Limb (tissue), 2 donors: ENCODE data around the gene INSL3.

Experiments used
- DNase-seq, 2 donors: peaks; one replicate each; pipeline ENCODE4 v3.0.0-alpha.2; 2016; ENCODE audit errors: extremely low spot score in 2 of 2

The INSL3 gene

DNA sequence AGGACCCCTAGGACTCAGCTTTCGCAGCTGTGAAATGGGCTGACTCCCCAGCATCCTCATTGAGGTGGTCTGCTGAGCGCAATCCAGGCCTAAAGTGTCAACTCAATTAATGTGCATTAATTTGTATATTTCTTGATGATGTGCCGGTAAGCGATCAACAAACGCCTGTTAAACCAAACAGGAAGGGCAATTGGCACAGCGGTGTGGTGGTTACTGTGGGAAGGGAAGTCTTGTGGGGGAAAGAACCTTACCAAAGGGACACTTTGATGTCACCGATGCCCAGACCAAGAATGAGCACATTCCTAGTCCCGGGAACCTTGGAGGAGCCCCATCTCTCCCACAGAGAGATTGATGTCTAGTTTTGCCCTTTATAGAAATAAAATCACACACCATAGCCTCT lies 24.8 kb upstream of the INSL3 start:
- DNase-seq, result no peak

DNA sequence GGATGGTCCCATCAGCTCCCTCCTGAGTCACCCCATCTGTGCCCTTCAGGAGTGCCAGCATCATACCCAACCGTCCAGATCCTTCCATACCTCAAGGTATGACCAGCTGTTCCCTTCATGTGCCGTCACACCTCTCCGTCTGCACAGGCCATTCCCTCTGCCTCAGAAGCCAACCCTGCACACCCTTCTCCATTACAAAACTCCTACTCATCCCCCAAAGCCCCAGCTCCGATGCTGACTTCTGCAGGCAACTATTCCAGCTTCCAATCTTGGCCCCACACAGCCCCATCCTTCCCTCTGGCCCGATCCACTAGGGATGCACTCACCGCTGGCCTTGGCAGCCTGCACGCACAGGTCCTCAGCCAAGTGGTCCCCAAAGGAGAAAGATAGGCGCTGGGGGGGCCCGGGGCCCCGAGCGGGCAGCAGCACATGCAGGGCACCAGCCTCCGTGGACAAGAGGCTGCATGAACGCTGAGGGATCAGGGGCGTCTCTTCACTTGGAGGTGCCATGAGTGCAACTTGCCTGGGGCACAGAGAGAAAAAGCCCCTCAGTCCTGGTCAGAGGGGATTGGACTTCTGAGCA lies 22.7 kb upstream of the INSL3 start:
- no peak for DNase-seq

DNA sequence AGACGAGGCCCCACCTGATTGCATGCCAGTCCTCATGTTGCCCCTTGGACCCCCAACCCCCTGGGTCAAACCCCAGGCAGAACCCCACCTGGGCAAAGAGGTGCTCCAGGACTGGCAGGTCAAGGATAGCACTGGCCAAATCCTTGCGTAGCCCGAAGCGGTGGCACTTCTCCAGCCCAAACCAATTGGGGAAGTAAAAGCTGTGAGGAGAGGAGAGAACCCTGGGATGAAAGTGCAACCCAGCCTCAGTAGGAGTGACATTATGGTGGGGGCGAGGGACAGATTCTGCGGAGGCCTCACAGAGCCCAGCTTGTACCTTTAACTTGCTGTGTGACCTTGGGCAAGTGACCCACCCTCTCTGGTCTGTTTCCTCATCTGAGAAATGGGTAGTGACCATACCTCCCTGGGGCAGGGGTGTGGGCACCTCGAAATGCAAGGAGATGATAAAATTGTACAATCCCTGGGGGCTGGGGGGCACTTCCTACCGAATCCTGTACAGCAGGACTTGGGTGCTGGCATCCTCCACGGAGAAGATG lies 22.0 kb upstream of the INSL3 start:
- DNase-seq, result no peak

DNA sequence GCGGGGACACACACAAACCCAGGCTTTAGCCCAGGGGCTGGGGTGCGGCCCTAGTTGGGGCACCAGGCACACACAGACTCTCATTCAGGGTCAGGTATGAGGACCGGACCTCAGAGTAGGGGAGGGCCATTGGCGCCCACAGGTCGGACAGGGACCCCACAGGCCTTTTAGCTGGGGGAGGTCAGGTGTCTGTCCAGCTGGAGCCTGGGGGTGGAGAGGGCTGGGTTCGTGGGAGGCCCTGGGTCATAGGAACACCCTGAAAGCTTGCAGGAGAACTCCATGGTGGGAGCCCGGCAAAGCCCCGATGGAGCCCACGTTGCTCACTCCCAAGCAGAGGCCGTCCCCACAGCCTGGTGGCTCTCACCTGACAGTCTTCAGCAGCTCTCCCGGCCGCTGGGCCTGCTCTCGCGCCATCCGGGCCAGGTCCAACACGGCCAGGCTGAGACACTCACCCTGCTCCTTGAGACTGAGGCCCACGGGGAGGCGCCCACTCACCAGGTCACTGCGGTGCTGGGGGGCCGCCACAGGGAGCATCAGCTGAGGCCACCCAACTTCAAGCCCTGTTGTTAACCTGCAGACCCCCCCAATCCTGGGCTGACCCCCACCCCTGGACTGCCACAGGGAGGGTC lies 21.5 kb upstream of the INSL3 start:
- DNase-seq, result no peak

DNA sequence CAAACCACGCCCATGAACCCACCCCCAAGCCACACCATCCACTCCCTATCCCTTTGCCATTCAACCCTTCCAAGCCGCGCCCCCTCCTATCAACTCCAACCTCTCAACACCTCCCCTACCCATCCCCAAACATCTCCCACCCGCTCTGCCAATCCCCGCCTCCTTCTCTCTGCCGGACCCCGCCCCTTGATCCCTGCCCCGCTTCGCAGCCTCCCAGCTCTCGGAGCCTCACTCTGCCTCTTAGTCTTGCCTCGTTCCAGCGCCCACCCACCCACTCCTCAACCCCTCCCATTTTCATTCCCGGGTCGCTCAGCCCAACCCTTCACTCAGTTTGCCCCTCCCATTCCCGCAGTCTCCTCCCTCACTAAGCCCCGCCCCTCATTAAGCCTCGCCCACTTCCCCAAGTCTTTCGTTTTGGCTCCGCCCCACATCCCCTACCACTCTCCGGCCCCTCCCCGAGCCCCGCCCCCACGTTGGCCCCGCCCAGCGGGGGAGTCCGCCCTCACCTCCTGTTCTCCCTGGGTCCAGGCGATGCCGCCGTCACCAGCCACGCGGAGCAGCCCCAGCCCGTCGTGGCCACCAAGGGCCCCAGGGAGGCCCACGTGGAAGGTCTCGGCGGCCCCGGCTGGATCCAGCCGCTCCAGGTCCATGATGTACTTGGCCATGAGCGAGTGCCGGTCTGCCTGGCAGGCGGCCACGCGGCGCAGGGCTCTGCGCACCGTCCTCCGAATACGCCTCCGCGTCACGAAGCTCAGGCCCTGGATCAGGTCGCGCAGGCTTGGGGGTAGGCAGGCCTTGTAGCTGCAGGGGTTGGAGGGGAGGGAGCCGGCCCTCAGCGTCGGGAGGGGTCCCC lies 20.7 kb upstream of the INSL3 start:
- peak; percentile 78 to 94 for DNase-seq

DNA sequence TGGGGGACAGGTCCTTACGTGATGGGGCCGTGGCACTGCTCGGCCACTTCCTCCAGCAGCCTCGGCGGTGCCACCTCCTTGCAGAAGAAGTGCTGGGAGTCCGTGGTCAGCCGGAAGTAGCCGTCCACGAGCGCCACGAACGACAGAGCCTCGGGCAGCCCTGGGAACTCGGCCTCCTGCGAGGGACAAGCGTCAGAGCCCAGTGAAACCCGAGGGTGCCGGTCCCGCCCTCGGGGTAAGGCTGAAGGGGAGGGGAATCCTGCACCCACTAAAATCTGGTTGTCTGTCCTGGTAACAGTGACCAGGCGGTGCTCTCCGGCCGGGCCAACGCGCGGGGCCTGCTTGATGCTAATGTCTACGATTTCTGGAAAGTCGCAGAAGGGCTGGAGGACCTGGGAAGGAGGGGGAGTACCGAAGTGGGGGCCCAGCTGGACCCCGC lies 20.1 kb upstream of the INSL3 start:
- DNase-seq, result no peak

DNA sequence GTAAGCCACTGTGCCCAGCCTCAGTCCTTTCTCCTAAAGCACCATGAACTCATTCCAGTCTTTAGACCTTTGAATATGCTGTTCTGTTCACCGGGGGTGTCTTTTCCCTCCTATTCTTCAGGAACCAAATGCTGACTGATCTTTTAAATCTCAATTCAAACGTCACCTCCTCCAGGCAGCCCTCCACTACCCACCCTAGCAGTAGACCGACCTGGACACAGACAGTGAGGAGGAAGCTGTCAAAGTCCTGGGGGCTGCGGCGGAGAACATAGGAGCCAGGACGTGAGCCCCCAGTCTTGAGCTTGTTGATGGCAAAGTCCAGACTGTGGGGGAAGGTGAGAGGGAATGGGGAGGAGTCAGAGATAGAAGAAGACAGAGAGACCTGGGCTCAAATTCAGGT lies 18.7 kb upstream of the INSL3 start:
- DNase-seq, result no peak

DNA sequence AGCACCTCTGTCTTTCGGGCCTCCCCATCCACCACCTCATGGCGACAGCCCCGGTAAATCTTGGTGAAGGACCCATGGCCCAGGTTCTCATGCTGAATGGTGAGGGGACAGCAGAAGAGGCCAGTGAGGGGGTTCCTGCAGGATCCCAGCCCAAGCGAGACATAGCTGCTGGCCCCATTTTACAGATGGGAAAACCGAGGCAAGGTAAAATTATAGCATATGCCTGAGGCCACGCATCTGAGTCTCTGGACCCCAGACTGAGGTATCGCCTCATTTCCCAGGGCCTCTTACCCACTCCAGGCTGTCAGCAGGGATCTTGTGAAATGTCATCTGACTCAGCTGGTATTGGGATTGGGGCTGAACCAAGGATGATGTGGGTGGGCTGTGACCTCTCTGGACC lies 16.7 kb upstream of the INSL3 start:
- DNase-seq, result no peak

DNA sequence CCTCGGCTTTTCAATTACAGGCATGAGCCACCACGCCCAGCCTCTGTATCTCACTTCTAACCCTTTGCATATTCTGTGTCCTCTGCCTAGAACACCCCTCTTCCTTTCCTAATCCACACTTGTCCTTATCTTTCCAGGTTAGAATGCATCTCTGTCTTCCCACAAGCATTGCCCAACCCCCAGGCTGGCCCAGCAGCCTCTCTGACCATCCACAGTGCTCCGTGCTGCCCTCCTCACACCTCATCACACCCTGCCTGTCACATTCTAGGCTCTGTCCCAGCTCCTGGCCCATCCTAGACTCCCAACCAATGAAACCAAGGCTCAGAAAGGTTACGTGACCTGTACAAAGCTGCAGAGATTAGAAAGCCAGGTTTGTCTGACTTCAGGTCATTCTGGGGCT lies 15.2 kb upstream of the INSL3 start:
- no peak for DNase-seq

DNA sequence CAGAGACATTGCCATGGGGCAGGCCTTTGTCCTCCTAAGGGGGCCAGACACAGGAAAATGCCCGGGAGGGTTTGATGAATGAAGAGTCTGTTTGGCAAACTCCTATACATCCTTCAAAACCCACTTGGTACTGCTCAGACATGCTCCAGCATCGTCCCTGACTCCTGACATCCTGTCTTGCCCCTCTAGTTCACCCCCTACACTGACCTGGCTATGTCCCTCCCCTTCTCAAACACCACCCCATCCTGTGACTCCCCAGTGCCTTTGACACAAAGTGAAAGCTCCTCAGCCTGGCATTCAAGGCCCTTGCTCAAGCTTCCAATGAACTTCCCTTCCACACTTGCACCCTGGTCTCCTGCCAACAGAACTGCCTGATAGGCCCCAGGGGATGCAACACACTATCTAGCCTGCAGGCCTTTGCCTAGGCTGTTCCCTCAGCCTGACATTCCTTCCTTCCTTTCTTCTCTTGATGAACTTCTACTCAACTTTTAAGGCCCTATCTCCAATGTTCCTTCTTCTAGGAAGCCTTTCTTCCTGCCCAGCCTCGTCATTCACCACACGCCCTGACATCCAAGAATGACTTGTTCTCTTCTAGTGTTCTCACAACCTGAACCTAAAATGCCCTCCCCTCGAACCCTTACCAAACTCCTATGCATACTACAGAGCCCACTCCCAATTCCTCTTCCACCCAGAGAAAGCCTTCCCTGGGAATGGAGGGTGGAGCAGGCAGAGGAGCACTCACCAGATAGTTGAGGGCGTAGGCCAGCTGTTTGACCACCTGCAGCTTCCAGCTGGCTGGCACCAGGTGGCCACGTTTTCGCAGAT lies 14.1 kb upstream of the INSL3 start:
- no peak for DNase-seq

DNA sequence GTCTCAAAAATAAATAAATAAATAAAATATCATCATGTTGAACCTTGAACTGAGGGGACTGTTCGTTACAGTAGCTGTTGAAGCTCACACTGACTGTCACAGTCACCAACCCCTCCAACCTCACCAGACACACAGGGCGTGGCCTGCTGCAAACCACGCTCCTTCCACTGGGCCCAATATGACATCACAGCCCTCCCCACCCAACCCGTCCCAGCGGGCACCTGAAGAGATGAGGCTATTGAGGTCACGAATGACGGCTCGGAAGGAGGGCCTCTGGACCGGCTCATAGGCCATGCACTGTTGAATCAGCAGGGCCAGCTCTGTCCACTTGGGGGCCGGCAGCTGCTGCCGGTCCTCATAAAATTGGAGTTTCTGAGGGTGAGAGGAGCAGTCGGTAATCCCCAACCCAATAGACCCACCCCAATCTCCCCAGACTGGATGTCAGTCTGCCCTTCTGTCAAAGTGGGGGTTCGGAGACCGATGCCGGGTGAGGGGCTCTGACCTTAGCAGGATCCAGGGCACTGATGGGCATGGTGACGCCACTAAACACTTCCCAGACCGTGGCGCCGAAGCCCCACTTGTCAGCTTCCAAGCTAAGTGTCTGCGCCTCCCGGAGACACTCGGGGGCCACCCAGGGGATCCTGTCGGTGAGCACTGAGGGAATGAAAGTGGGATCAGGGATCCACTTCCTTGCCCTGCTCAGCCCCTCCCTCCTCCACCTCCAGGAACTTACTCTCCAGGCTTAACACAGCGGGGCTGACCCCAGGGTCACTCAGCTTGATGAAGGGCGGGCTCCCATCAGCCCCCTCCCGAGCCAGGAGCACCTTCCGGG lies 13.2 kb upstream of the INSL3 start:
- no peak for DNase-seq

DNA sequence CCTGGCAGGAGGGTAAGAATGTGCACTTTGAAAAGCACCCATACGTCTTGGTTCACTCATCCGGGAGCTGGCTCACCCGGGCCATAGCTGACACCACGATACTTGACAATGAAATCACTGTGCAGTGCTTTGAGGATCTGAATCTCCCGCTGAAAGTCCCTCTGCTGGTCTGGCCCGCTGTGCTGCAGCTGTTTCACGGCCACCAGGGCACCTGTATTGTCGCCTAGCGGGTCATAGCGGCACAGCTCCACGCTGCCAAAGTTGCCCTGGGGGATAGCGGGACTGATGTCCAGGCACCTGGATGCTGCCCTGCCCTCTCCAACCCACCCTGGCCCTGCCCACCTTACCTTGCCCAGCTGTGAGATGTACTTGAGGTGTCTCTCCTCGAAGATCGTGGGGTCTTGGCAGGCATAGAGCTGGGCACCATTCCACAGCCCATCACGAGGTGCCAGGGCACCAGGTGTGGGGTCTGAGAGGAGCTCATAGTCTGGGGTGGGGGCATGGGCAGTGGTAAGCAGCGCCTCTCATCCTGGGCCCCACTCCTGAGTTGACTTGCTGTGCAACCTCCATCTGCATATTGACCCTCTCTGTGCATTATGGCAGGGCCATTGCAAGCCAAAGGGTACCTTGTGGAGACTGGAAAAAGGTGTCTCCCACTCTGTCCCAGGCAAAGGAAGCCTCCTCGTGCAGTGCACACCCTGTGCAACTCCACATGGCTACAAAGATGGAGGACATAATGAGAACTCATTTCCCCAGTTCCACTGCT lies 11.3 kb upstream of the INSL3 start:
- DNase-seq, result no peak

DNA sequence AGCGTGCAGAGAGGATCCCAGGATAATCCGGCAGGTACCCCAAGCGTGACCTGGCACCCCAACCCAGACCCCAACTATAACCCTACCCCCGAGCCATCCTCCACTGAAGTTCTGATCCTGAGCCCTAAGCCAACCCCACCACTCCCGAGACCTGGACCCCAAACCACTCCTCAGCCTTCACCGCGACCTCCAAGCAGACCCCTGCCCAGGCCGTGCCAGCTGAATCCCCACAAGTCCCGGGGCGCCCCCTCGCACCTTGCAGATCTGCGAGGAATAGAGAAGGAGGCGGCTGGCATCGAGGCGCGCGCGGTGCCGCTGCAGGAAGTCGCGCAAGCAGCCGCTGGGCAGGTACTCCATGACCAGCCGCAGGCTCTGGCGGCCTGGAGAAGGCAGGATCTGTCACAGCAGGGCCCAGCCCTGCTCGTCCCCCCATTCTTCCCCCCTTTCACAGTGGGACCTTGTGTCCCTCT lies 10.1 kb upstream of the INSL3 start:
- no peak for DNase-seq

DNA sequence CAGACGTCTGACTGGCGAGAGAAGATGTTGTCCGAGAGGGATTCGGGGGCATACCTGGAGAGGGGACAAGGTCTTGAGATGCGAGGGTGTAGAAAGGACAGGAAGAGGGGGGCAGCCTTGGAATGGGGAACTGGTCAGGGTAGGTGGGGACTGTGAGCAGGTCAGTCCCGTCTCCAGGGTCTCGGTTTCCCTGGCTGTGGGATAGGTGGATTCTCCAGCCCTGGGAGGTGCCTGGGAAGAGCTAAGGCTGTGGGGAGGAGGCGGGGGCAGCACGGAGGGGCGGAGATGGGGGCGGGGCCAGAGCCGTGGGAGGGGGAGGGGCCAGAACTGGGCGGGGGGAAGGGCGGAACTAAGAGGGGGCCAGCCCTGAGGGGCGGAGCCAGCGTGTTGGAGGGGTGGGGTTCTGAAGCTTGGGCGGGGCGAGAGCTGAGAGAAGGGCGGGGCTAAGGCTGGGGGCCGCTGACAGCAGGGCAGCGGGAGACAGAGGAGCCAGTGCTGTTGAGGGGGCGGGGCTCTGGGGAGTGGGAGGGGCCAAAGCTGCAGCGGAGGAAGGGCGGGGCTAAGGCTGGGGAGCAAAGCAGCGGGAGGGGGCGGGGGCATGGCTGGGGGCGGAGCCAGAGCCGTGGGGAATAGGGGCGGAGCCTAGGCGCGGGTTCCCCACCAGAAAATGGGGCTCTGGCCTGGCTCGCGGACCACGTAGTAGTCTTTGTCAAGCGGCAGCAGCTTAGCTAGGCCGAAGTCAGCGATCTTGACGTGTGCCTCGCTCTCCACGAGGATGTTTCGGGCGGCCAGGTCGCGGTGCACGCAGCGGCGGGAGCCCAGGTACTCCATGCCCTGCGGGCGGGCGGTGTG lies 9.5 kb upstream of the INSL3 start:
- DNase-seq, result peak; percentile 42 to 93

DNA sequence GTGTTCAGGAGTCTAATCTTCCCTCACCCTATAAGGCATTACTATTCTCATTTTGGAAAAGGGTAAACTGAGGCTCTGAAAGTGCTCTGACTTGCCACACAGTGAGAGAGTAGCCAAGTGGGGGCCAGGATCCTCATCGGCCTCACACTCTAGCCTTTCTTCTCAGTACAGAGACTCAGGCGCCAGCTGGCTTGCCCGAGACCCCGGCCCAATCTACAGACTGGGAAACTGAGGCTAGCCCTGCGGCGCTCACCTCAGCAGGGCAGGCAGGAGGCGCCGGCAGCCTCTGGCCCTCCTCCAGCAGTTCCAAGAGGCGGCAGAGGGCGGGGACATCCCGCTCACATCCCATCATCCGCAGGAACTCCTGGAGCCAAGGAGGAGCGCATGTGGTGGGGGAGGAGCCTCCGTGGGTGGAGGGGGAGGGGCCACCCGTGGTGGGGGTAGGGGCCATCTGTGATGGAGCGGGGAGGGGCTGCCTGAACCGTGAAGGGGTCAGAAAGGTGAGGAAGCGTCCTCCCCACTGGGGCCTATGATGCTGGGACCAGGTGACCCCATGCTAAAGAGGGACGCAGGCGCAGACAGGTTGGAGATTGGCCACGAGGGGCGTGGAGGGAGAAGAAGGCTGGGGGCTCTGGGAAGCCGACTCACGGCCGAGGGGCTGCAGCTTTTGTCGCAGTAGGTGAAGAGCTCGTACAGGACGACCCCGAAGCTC lies 8.7 kb upstream of the INSL3 start:
- DNase-seq, result peak in 1 of 2 donors; percentile 78

DNA sequence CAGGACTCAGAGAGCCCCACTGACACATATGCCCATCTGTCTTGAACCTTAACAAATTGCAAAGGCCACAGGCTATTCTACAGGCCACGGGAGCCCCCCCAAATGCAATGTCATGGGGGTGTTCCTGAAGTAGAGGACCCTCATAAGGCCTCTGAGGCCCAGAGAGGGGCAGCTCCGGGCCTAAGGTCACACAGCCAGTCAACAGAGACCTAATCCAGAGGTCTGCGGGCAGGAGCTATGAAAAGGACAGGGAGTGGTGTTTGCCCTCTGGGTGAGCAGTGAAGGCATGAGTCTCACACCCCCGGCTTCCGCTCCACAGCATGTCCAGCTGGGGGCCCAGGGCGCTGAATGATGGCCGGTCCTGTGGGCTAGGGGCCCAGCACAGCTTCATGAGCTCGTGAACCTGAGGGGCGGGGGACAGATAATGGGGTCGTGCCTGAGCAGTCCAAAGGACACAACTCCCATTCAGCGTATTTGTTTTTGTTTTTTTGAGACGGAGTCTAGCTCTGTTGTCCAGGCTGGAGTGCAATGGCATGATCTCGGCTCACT lies 5.3 kb upstream of the INSL3 start:
- no peak for DNase-seq

DNA sequence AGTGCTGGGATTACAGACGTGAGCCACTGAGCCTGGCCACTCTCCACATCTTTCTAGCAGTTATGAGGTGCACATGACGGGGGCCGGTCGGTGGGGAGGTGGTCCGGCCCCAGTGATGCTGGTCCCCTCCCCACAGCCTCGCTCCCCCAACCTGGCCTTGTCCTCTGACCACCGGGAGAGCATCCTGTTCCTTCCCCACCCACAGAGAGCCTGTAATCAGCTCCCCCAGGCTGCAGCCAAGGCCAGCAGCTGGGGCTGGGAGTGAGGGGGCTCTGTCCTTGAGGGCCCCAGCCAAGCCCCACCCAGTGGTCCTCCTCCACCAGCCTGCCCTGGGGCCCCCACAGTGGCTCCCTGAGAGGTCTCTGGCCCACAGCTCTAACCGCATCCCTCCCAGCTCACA lies 3.0 kb upstream of the INSL3 start:
- DNase-seq, result no peak
